Effector CD8-positive, alpha-beta T cell (primary cell): ENCODE measurements around the gene GTF2A2.
"Not testable (repeated sequence)": the region's sequence is repeated elsewhere in the genome, so short reads cannot be mapped to it uniquely, and the experiment has no call there.

Experiments used
- DNase-seq: peaks from one replicate; lab custom pipeline; 2025; lab: John Stamatoyannopoulos, UW

GTF2A2 gene

DNA sequence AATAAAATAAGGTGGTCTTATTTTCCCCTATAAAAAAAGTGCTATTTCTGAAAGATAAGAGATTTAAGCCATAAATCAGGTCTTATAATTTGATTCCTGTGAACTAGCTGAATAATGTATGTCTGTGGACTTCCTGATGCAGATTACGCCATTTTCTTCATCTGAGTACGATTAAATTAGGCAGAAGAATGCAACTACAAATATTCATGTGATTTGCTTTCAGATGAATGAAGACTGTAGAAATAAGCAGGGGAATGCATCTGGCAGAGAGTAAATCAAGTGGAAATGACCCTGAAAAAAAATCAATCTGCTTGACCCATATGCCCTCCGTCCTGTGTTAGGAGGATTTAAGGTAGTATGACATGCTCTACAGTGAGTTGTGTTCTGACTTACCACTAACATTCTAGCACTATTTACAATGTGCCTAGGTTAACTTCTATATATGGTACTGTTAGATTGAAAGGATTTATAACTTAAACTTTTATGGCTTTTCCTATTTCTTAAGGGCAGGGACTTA, 17.1 kb upstream of the GTF2A2 start:
- no peak for DNase-seq

DNA sequence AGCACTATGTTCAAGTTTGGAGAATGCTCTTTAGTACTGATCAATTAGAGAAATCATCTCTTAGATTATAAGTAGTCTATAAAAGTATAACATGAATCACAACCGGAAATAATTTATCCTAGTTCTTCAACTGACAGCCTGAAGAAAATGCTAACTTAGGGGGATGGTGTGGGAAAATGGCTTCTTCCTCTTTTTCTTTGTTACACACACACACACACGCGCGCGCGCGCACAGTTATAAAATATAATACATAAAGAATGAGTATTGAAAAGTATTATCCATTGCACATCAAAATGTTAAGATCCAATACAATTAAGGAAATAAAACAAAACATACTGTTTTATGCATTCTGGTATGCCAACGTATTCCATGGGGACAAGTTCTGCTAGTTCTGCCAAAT, 11.2 kb upstream of the GTF2A2 start:
- DNase-seq: no peak

DNA sequence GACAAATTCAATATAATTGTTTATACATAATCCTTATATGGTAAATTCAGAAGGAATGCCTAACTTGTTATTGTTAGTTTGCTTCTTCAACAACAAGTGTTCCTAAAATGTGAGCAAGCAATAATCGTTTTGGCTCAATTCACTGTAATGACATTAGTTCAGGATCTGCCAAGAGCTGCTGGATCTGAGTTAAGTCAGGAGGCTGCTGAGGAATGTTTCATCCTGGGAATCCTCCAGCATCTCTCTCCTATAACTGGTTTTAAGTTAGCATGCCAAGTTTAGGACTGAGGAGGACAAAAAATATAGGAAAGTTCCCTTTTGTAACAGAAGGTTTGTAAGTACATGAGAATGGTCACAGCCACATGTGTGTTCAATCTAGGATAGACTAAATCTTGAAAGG, 4.9 kb upstream of the GTF2A2 start:
- DNase-seq: no peak

DNA sequence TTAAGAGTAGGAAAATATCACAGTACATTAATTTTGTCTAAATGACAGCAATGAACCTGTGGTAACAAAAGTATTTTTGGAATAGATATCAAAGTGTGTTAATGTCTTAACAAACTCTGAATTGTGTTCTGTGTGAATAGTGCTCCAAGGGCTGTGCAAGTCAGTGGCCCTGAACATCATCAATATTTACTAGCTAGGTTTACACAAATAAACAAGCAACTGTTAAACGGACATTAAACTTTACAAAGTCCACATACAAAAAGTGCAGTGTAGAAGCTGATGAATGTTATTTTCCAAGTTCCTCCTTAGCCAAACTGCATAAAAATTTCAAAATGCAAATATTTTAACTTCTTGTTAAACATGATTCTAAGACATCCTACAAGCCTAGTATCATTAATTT, 2.1 kb upstream of the GTF2A2 start:
- DNase-seq: no peak

DNA sequence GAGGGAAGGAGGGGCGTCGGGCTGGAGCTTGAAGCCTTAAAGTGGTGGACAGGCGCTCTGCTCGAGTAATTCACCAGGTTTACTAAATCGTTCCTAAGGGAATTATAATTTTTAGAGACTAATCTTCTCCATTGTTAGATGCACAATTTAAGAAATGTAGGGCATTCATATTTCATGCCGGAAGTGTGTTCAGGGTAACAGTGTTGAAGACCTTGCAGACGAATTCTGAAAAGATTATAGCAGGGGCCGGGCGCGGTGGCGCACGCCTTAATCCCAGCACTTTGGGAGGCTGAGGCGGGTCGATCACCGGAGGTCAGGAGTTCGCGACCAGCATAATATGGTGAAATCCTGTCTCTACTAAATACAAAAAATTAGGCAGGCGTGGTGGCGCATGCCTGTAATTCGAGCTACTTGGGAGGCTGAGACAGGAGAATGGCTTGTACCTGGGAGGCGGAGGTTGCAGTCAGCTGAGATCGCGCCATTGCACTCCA, 365 bp upstream of the GTF2A2 start:
- no peak for DNase-seq

DNA sequence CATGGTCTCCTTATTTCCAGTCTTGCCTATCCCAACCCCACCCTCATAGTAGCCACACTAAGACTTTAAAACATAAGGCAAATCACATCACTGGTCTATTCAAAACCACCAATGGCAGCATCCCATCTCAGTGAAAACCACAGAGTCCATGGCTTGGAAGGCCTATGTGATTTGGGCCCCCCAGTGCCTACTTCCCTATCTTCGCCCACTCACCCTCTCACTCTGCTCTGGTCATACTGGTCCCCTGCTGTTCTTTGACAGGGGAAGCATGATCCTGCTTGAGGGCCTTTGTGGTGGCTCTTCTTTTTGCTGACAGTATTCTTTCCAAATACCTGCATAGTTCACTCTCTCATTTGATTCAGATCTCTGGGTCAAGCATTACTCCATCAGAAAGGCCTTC, 3.3 kb downstream of the GTF2A2 start:
- DNase-seq: no peak

DNA sequence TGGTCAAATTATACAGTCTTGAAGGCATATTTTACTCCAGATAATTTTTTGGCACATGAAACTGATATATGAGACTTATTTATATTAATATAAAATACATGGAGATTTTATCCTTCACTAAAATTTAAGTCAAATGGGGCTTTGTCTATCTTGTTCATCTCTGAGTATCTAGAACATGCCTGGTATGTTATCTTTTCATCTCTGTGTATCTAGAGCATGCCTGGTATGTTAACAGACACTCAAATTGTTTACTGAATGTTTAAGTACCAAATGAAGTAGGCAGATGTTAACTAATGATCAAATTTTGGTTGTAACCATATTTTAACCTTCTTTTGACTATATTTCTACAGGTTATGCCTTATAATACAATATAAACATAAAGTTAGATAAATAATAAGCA, 7.7 kb downstream of the GTF2A2 start:
- DNase-seq: no peak

DNA sequence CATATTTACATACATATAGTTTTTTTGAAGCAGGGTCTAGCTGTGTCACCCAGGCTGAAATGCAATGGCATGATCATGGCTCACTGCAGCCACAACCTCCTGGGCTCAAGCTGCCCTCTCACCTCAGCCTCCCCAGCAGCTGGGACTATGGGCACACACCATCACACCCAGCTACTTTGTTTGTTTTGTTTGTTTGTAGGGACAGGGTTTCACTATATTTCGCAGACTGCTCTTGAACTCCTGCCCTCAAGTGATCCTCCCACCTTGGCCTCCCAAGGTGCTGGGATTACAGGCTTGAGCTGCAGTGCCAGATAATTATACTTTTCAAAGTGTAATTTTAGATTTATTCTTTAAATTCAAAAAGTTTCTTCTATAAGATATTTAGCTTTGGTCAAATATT, 10.2 kb downstream of the GTF2A2 start:
- no peak for DNase-seq

DNA sequence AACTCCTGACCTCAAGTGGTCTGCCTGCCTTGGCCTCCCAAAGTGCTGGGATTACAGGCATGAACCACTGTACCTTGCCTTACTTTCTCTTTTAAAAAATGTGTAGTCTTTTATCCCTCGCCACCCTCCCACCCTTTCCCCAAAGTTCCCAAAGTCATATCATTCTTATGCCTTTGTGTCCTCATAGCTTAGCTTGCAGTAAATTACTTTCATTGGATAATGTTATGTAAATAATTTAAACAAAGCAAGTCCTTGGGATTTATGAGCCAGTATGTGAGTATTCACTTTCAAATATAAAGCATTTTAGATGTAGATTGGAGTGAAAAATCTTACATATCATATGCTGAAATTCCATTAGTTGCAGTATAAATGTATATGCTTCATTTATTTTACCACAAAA, 11.0 kb downstream of the GTF2A2 start:
- no peak for DNase-seq

DNA sequence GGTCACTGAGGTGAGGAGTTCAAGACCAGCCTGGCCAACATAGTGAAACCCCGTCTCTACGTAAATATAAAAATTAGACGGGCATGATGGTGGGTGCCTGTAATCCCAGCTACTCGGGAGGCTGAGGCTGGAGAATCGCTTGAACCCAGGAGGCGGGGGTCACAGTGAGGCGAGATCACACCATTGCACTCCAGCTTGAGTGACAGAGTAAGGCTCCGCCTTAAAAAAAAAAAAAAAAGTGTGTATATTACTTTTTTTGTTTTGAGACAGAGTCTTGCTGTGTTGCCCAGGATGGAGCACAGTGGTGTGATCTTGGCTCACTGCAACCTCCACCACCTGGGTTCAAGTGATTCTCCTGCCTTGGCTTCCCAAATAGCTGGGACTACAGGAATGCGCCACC, 11.5 kb downstream of the GTF2A2 start:
- not testable (repeated sequence) for DNase-seq

DNA sequence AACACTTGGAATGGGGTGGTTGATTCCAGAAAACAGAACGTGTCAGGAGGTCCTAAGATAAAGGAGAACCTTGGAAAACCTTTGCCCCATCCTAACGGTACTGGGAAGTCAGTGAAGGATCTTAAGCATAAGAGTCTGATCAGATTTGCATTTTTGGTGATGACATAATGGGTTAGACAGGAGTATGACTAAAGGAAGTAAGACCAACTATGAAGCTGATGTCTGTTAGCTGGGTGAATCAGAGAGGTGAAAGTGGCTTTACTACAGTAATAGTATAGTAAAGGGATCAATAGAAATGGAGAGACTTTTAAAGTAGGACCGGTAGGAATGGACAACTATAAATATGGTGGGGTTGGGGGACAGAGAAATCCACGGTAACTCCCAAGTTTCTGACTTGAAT, 12.6 kb downstream of the GTF2A2 start:
- DNase-seq: no peak

DNA sequence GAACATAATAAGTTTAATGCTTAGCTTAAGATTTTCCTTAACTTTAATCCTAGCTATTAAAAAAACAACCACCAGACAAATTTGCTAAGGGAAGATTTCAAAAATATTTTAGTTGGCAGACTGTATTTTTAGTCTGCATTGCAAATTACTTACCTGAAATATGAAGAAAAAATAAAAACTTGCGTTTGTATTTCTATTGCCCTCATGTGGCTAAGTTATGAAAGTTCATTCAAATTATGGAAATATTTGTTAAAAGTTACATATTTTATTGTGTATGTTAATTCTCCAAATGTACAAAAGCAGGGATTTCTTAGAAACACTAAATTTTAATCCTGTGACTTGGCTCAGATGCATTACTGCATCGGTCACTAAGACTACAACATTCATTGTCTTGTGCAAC, 15.0 kb downstream of the GTF2A2 start:
- no peak for DNase-seq

DNA sequence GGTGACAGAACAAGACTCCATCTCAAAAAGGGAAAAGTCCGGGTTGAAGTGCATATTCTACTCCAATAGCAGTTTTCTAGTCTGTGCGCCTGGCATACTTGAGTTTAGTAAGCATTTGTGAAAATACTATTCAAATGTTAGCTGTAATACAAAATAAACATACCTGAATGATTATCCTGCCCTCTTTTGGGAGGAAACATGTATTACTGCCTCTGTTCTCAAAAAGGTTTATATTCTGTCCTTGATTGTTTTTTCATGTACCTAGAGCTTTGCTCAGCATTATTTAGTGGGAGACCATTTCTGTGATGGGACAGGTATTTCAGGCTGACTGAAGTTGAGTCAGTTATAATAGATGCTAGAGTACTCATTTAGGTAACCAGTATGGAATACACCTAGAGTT, 19.8 kb downstream of the GTF2A2 start:
- DNase-seq: not testable (repeated sequence)

DNA sequence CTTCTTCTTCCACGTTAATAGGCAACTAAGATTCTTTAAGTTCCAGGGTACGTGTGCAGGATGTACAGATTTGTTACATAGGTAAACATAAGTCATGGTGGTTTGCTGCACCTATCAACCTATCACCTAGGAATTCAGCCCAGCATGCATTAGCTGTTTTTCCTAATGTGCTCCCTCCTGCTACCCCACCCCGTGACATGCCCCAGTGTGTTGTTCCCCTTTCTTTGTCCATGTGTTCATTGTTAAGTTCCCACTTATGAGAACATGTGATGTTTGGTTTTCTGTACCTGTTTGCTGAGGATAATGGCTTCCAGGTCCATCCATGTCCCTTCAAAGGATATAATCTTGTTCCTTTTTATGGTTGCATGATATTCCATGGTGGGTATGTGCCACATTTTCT, 21.1 kb downstream of the GTF2A2 start:
- no peak for DNase-seq

DNA sequence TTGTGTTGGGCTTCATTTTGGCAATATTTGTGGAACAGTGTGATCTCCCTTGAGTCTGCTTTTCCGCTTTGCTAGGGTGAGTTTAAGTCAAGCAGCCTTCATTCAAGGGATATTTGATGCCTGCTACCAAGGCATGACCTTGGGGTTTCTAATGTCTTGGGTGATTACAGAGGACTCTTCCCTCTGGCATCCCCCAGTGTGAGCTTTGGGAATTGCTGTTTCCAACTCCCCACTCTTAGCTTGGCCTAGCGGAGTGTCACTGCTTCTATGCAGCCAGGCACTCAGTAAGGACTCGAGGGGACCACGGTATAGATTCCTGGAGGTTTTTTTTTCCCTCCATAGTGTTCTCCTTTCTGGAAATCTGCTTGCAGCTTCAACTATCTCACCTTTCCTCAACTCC, 24.6 kb downstream of the GTF2A2 start:
- no peak for DNase-seq

DNA sequence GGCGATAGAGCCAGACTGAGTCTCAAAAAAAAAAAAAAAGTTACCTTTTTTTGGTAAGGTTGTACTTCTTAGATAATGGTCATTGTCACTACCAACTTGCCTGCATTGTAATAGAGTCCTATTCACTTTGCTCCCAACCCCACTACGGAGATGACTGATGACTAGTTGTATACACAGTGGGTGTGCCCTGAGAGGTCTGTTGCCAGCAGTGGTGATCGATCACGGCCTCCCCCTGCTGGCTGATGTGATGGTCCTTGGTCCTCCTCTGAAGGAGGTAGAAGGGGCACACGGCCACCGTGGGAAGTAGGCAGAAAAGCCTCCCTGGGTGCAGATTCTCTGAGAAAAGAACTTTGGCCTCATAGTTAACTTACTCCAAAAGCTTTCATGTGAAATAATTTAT, 35.0 kb downstream of the GTF2A2 start:
- no peak for DNase-seq

DNA sequence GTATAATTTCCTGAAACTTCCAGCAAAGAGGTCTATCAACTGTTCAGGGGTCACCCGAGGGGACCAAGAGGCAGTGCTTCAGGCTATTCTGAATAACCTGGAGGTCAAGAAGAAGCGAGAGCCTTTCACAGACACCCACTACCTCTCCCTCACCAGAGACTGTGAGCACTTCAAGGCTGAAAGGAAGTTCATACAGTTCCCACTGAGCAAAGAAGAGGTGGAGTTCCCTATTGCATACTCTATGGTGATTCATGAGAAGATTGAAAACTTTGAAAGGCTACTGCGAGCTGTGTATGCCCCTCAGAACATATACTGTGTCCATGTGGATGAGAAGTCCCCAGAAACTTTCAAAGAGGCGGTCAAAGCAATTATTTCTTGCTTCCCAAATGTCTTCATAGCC, 38.9 kb downstream of the GTF2A2 start:
- DNase-seq: no peak

DNA sequence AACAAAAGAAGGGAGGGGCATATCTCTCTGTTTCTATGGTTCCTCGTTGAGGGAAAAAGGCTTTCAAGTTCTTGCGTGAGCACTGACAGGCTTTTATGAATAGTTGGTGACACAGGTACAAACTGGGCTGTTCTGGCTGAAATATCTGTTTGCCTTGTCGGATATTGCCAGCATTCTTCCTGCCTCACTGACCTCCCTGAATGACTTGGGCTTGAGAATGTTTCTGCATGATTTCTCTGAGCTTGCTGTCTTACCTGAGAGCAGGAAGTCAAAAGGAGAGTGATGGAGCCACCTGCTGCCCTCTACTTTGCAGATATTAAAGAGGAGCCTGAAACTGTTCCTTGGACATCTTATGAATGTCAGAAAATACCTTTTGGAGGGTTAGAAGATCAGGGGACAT, 40.9 kb downstream of the GTF2A2 start:
- DNase-seq: no peak

DNA sequence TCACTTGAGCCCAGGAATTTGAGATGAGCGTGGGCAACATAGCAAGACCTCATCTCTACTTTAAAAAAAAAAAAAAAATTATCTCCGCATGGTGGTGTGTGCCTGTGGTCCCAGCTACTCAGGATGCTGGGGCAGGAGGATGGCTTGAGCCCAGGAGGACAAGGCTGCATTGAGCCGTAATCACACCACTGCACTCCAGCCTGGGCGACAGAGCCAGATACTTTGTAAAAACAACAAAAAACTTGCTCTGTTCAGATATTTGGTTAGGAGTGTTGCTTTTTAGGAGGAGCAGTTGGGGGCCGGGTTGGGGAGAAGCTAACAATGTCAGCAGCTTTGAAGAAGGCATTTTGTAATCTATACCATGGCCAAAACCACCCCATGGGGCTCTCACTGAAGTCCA, 41.7 kb downstream of the GTF2A2 start:
- DNase-seq: no peak

DNA sequence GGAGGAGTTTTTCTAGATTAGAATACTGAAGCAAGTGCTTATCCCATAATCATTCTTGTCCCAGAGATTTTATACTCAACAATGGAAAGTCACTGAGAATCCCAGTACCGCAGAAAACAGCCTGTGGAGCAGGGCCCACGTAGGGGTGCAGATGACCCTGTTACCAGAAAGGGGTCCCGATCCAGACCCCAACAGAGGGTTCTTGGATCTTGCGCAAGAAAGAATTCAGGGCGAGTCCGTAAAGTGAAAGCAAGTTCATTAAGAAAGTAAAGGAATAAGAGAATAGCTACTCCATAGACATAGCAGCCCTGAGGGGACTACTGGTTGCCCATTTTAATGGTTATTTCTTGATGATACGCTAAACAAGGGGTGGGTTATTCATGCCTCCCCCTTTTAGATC, 43.2 kb downstream of the GTF2A2 start:
- no peak for DNase-seq

DNA sequence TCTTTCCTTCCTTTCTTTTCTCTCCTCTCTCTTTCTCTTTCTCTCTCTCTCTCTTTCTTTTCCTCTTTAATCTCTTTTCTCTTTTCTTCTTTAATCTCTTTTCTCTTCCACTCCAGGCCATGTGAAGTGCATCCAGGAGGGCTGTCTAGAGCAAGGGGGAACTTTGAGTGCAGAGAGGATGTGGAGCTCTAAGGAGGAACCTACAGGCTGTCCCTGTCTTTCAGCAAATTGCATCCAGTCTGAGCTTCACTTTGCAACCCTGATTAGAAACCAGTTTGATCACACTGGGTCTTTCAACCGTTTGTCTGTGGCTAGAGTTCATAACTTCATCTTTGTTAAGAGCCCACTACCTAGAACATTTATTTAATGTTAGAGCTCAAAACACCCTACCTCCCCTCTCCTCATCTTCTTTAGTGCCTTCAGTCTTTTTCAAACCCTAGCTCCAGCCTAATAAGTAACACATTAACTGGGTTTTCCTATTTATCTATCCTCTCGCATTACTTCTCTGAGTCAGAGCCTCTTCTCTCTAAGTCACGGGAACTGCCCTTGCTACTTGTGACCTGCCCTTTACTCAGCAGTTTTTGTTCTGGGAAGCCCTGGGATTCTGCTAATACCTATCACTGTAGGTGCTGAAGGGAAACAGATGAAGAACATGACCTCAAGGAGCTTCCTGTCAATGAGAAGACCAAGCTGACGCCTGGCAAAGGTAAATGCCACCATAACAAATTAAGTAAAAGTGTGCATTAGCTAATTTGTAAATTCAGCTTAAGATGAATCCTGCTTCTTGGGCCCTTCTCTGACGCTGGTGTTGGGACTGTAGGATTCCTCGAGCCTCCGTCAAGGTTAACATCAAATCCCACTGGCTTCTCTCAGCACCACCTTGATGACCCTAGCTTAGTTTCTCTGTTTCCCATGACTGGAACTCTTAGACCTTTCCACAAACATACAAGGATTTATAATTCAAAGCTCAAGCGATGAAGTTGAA, 45.7 kb downstream of the GTF2A2 start, which contains the start of gene GCNT3:
Gene GCNT3, plus strand, starts transcription at position 508 of the 985 bp plus-strand sequence. CDS start 6,456 bp downstream, outside the sequence.
- no peak for DNase-seq

DNA sequence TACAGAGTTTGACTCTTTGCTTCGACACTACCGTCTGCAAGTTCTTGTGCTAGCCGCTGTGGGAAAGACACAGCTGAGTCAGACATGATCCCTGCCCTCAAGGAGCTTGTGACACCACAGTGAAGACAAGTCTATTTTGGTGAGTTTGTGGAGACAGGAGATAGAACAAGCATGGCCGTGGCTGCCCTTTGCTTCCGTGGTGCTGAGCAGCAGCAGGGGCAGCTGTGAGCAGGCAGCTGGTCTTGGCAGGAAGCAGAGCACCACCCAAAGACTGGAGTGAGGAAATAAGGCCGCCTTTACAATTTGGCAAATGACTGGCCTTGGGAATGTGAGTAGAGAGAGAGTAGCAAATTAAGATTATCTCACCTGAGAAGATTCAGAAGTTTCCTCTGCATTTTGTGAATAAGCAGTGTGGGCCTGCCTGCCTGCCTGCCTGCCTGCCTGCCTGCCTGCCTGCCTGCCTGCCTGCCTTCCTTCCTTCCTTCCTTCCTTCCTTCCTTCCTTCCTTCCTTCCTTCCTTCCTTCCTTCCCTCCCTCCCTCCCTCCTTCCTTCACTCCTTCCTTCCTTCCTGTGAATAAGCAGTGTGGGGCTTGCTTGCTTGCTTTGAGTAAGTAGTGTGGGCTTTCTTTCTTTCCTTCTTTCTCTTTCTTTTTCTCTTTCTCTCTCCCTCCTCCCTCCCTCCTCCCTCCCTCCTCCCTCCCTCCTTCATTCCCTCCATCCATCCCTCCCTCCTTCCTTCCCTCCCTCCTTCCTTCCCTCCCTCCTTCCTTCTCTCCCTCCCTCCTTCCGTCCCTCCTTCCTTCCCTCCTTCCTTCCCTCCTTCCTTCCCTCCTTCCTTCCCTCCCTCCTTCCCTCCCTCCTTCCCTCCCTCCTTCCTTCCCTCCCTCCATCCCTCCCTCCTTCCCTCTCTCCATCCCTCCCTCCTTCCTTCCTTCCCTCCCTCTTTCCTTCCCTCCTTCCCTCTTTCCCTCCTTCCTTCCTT, 47.3 kb downstream of the GTF2A2 start:
- no peak for DNase-seq
